ENCODE measurements around the gene HOXB5.
A peak's percentile ranks its signal among the peaks of the same experiment; 100 is the strongest.

HOXB5 gene

DNA sequence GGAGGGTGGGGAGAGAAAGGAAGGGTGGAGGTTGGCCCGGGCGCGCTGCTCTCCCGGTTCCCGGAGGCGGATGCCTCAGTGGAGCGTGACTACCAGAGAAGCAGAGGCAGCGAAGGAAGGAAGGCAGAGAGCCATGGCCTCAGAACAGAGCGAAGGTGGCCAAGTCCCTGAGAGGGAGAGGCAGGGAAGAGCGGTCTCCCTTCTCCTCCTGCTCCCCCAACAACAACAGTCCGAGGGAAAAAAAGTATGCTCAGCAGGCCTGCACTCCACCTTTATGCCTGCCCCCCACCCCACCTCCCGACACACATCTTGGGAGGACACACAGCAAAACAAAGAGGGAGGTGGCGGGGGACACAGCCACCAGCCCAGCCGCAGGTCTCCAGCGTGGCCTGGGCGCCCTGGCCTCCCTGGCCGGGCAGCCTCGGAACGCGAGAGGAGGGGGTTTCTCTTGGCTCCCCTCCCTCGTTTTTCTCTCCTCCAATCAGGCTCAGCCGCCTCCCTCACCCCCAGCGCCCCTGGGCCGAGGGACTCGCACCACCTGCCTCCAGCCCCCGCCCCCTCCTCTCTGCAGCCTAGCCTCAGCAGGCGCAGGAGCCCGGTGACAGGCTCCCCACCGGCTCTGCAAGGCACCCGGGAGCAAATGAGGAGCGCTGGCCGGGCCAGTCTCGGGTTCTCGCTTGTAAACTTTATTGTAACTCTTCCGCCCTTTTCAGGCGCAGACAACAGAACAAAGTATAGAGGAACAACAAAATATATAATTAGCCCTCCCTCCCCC lies 18.3 kb upstream of the HOXB5 start:
- Histone ChIP-seq H3K27me3 (ENCODE audit: control insufficient read depth in 1 of 2, insufficient read depth in 2 of 2, low read length in 2 of 2) (peaks cover 38 to 75% of the 10 kb centered on the region in 2 donors), H3K4me1 (ENCODE audit: insufficient read depth, low read length) (peaks cover 3% of the 10 kb centered on the region), H3K9me3 (ENCODE audit: low read length) (no peaks in the 10 kb centered on the region), H3K36me3 (ENCODE audit: insufficient read depth, low read length) (no peaks in the 10 kb centered on the region), H3K4me3 (ENCODE audit: low read depth in 1 of 2, low read length in 2 of 2) (no peak overlapping the region), H3K9ac (ENCODE audit: low read length) (no peak overlapping the region), H3K27ac (ENCODE audit: low read depth, low read length) (no peak overlapping the region)

DNA sequence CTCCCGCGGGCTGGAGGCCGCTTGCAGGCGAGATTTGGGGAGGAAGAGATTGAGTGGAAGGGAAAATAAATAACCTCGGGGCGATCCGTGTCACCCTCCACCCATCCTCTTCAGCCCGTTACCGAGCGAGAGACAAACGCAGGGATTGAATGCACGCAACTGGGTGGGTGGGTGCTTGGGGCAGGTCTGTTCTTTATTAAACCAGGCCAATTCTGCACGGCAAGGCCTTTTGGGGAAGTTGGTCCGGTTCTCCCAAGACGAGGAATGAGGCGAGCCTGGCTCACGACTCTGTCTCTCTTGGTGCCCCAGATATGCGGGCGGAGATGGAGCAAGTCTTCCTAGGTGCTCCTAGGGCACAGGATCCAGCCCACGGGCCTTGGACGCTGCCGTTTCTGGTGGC lies 17.6 kb upstream of the HOXB5 start:
- Histone ChIP-seq H3K27ac (ENCODE audit: low read depth, low read length) (peak overlapping the region; percentile 57), H3K27me3 (ENCODE audit: control insufficient read depth in 1 of 2, insufficient read depth in 2 of 2, low read length in 2 of 2) (peaks cover 31 to 70% of the 10 kb centered on the region in 2 donors), H3K9ac (ENCODE audit: low read length) (peak overlapping the region; percentile 27), H3K4me3 (ENCODE audit: low read depth in 1 of 2, low read length in 2 of 2) (peak overlapping the region; percentile 51 to 74), H3K36me3 (ENCODE audit: insufficient read depth, low read length) (no peaks in the 10 kb centered on the region), H3K4me1 (ENCODE audit: insufficient read depth, low read length) (peaks cover 3% of the 10 kb centered on the region), H3K9me3 (ENCODE audit: low read length) (no peaks in the 10 kb centered on the region)

DNA sequence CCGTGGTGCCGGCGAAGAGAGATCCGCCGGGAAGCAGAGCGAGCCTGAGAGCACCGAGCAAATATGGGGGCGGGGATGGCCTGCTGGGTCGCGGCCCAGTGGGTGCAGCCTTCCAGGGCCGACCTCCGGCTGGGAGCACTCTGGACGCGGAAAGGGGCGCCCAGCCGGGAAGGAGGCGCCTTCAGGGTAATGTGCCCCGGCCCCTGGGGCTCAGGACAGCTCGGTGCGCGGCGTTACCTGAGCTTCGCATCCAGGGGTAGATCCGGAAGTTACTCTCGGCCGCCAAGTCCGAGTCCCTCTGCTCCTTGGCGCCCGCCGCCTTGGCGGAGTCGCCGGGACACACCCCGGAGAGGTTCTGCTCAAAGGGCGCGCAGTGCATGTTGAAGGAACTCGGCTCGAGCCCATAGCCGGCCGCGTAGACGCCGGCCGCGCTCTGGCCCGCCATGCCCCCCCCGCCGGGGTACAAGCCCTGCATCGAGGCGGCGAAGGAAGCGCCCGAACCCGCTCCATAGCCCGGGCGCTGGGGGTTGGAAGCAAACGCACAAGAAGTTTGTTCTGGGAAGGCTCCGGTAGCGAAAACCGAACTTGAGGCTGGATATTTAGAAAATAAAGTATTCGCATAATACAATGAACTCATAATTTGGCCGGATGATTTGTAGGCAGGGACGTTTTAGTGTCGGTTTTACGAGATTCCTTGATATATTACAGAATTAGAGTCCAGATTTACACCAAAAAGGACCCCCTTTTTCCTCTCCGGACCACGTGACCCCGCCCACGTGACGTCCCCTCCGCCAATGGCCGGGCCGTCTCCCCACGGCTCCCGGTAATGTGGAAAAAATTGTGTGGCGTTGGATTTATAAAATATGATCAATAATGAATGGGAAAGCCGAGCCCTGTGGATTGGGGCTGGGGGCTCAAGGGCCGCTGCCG lies 17.0 kb upstream of the HOXB5 start, which contains the start of gene HOXB7:
HOXB7 (minus strand) TSS at position 736 of the 930 bp plus-strand sequence; CDS start at position 637, 99 bp downstream.
- Histone ChIP-seq H3K27me3 (ENCODE audit: control insufficient read depth in 1 of 2, insufficient read depth in 2 of 2, low read length in 2 of 2) (peaks cover 25 to 63% of the 10 kb centered on the region in 2 donors), H3K9ac (ENCODE audit: low read length) (peak within 1 kb of the TSS; percentile 27), H3K27ac (ENCODE audit: low read depth, low read length) (peak within 1 kb of the TSS; percentile 57), H3K9me3 (ENCODE audit: low read length) (no peaks in the 10 kb centered on the region), H3K36me3 (ENCODE audit: insufficient read depth, low read length) (no peaks in the 10 kb centered on the region), H3K4me1 (ENCODE audit: insufficient read depth, low read length) (peaks cover 4% of the 10 kb centered on the region), H3K4me3 (ENCODE audit: low read depth in 1 of 2, low read length in 2 of 2) (peak within 1 kb of the TSS; percentile 74 to 80)

DNA sequence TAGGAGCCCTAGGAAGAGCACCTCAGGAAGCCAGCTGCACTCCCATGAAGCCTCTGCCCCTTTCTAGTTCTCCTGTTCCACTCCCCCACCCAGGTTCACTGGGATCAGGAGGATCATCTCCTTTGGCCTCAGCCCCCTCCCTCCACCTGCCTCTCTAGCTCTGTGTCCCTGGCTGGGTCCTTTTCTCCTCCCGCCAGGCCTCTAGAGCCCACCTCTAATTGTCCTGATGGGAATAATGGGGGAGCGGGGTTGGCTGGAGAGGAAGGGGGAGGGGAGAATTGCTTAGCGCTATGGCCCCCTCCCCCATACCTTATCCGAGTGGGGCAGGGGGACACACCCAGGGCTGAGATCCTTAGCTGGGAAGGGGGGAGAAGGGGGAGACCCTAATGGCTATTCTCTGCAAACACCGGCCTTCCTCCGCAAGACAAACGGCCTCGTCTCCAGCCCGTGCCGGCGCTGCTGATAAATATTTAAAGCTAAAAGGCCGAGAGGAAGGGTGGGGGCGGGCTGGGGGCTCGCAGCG lies 16.2 kb upstream of the HOXB5 start:
- H3K27ac ChIP-seq (ENCODE audit: low read depth, low read length) = peak overlapping the region; percentile 57
- H3K9ac ChIP-seq (ENCODE audit: low read length) = no peak overlapping the region
- H3K36me3 ChIP-seq (ENCODE audit: insufficient read depth, low read length) = no peaks in the 10 kb centered on the region
- H3K9me3 ChIP-seq (ENCODE audit: low read length) = no peaks in the 10 kb centered on the region
- H3K4me1 ChIP-seq (ENCODE audit: insufficient read depth, low read length) = peaks cover 9% of the 10 kb centered on the region
- H3K27me3 ChIP-seq (ENCODE audit: control insufficient read depth in 1 of 2, insufficient read depth in 2 of 2, low read length in 2 of 2) = peaks cover 17 to 56% of the 10 kb centered on the region in 2 donors
- H3K4me3 ChIP-seq (ENCODE audit: low read depth in 1 of 2, low read length in 2 of 2) = peak overlapping the region; percentile 74 to 80

DNA sequence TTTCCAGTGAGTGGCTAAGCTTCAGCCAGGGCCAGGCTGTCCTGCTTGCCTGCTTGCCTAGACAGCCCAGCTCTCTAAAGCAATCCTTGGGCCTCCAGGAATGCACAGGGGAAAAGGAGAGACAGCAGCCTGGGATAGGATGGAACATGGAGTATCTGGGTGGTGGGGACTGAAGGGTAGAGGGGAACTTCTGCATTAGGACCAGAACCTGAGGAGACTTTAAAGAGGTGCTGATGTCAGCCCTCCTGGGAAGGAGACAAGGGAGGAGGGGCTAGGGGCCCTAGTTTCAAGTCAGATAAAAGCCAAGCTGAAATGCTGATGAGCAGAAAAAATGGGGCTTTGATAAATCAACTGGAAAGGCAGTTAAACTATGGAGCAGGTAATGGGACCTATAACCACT lies 15.5 kb upstream of the HOXB5 start:
- peaks cover 11 to 48% of the 10 kb centered on the region in 2 donors for H3K27me3 ChIP-seq (ENCODE audit: control insufficient read depth in 1 of 2, insufficient read depth in 2 of 2, low read length in 2 of 2)
- H3K4me3 ChIP-seq (ENCODE audit: low read depth in 1 of 2, low read length in 2 of 2) = no peak overlapping the region
- no peak overlapping the region for H3K9ac ChIP-seq (ENCODE audit: low read length)
- H3K27ac ChIP-seq (ENCODE audit: low read depth, low read length) = no peak overlapping the region
- peaks cover 1% of the 10 kb centered on the region for H3K36me3 ChIP-seq (ENCODE audit: insufficient read depth, low read length)
- H3K9me3 ChIP-seq (ENCODE audit: low read length) = no peaks in the 10 kb centered on the region
- peaks cover 9% of the 10 kb centered on the region for H3K4me1 ChIP-seq (ENCODE audit: insufficient read depth, low read length)

DNA sequence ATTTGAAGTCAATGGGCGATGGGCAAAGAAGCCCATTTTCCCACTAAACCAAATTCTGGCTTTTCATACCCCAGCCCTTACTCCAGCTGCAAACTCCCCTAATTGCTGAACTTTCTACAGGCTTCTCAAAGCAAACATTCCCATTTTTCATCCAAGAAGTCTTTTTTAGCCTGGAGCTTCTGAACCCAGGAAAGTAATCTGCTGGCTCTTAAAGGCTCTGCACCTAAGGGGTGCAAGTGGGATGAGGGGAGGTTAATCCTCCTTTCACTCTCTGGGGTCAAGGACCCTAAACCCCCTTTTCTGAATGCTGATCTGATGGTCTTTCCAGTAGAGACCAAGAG lies 14.9 kb upstream of the HOXB5 start:
- Histone ChIP-seq H3K27ac (ENCODE audit: low read depth, low read length) (no peak overlapping the region), H3K9ac (ENCODE audit: low read length) (no peak overlapping the region), H3K4me3 (ENCODE audit: low read depth in 1 of 2, low read length in 2 of 2) (no peak overlapping the region), H3K36me3 (ENCODE audit: insufficient read depth, low read length) (peaks cover 5% of the 10 kb centered on the region), H3K4me1 (ENCODE audit: insufficient read depth, low read length) (peaks cover 9% of the 10 kb centered on the region), H3K27me3 (ENCODE audit: control insufficient read depth in 1 of 2, insufficient read depth in 2 of 2, low read length in 2 of 2) (peaks cover 6 to 43% of the 10 kb centered on the region in 2 donors), H3K9me3 (ENCODE audit: low read length) (no peaks in the 10 kb centered on the region)

DNA sequence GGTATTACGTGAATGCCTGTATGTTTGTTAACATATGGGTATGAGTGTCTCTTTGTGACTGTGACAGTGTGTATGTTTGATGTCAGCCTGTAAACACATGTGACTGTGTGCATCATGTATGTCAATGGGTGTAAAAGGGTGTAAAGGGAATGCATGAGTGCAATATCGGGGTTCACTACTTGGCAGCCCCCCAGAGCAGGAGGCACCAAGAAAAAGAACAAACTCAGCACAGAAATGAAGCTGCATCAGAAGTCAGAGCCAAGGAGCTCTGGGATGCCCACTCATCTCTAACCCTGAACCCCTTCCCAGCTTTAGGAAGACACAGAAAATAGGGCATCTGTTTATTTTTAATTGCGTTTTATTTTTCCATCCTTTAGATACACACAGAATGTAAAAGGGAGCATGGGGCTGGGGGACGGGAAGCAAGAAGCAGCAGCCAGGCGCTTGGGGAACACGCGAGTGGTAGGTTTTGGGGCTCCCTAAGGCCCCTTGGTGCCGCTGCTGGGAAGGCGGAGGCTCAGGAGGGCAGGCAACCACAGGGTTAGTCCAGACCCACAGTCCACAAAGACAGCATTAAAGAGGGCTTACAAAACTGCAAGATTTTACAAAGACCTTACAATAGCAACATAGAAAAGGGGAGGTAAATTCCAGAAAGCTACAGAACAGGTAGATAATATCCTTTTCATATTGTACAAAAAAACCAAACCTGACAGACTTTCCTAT lies 13.5 kb upstream of the HOXB5 start:
- Histone ChIP-seq H3K9me3 (ENCODE audit: low read length) (no peaks in the 10 kb centered on the region), H3K9ac (ENCODE audit: low read length) (no peak overlapping the region), H3K36me3 (ENCODE audit: insufficient read depth, low read length) (peaks cover 5% of the 10 kb centered on the region), H3K27me3 (ENCODE audit: control insufficient read depth in 1 of 2, insufficient read depth in 2 of 2, low read length in 2 of 2) (peaks cover 0 to 31% of the 10 kb centered on the region in 2 donors), H3K4me3 (ENCODE audit: low read depth in 1 of 2, low read length in 2 of 2) (no peak overlapping the region), H3K4me1 (ENCODE audit: insufficient read depth, low read length) (peaks cover 20% of the 10 kb centered on the region), H3K27ac (ENCODE audit: low read depth, low read length) (no peak overlapping the region)

DNA sequence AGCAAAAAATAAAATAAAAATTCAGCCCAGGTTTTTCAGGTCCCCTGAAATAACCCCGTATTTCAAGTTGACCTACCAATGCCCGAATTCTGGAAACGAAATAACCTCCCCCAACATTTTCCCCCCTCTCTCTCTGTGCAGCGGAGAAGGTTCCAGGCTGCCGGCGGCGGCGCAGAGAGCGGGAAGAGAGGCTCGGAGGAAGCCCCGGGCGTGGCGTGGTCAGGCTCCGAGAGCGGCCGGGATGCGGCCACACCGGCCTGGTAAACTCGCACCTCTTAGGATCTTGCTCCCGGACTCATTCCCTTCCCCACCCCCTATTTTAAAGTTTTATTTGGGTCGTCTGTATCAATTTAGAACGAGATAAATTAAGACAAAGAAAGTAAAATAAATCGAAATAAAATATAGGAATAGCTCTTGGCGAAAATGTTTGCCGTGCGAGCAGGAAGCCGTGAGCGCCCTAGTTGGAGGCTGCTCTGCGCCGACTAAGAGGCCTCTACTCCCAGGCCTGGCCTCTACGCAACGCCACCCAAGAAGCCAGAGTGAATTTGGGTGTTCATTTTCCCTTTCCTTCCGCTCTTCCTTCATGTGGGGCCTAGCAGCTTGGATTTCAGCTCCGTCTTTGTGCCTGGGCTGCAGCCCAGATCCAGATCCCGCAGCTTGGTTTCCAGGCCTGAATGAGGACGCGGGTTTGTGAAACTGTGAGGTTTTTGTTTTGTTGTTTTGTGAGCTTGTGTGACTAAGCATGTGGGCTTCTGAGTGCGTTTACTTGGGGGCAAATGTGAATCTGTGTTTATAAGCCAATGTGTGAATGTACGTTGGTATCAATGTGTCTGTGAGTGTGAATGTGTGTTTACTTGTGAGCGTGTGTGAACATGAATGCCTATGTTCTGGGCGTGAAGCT lies 12.7 kb upstream of the HOXB5 start:
- H3K9me3 ChIP-seq (ENCODE audit: low read length) = no peaks in the 10 kb centered on the region
- H3K4me3 ChIP-seq (ENCODE audit: low read depth in 1 of 2, low read length in 2 of 2) = no peak overlapping the region
- H3K27ac ChIP-seq (ENCODE audit: low read depth, low read length) = no peak overlapping the region
- H3K4me1 ChIP-seq (ENCODE audit: insufficient read depth, low read length) = peaks cover 27% of the 10 kb centered on the region
- peaks cover 5% of the 10 kb centered on the region for H3K36me3 ChIP-seq (ENCODE audit: insufficient read depth, low read length)
- no peak overlapping the region for H3K9ac ChIP-seq (ENCODE audit: low read length)
- H3K27me3 ChIP-seq (ENCODE audit: control insufficient read depth in 1 of 2, insufficient read depth in 2 of 2, low read length in 2 of 2) = peaks cover 0 to 23% of the 10 kb centered on the region in 2 donors

DNA sequence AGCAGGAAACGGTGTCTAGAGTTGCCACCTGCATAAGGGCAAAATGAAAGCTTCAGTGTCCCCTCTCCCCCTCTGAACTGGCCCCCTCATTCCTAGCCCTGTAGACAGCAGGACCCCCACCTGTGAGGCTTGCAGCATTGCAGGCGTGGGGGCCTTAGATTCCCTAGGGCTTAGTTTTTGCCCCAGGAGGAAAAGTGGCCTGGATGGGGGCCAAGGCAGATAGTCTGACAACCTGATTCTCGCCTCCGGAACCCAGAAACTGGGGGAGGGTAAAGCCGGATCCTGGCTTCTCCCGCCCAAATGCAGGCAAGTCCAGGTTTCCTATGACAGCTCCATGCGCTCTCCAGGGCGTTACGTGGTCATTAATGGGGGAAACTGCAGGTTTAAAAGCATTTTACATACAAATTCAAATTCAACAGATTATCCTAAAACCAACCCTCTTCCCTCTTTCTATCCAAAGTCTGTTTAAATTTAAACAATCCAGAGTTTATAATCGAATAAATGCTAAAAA lies 11.9 kb upstream of the HOXB5 start:
- Histone ChIP-seq H3K27me3 (ENCODE audit: control insufficient read depth in 1 of 2, insufficient read depth in 2 of 2, low read length in 2 of 2) (peaks cover 0 to 16% of the 10 kb centered on the region in 2 donors), H3K4me3 (ENCODE audit: low read depth in 1 of 2, low read length in 2 of 2) (peak overlapping the region in 1 of 2 donors; percentile 69)

DNA sequence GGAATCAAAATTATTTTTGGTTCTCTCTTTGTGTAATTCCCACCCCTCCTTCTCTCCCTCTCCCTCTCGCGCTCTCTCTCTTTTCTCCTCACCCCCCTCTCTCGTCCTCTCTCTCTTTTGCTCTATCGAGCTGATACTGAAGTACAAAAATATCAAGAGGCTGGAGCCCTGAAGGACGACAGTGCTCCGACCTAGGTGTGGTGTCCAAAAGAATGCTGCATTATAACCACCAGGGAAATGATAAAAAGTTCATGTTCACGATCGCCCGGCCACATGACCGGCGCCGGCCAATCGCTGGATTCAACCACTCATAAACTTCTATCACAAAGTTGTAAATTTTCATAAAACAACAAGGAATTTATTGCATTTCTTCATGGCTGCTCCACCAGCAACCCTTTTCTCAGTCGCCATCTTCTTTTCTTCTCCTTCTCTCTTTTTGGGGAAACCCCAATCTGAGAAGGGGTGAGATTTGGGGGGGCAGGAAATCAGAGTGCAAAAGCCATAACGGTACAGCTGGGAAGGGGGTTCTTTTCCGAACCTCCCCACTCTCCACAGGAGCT lies 11.3 kb upstream of the HOXB5 start, which contains the start of gene HOXB6:
HOXB6 (minus strand) TSS at position 217 of the 560 bp plus-strand sequence. CDS start 6,836 bp downstream, outside the sequence.
- Histone ChIP-seq H3K9ac (ENCODE audit: low read length) (peak within 1 kb of the TSS; percentile 34), H3K9me3 (ENCODE audit: low read length) (no peaks in the 10 kb centered on the region), H3K36me3 (ENCODE audit: insufficient read depth, low read length) (peaks cover 5% of the 10 kb centered on the region), H3K4me1 (ENCODE audit: insufficient read depth, low read length) (peaks cover 41% of the 10 kb centered on the region), H3K27ac (ENCODE audit: low read depth, low read length) (peak within 1 kb of the TSS; percentile 72), H3K27me3 (ENCODE audit: control insufficient read depth in 1 of 2, insufficient read depth in 2 of 2, low read length in 2 of 2) (peaks cover 0 to 10% of the 10 kb centered on the region in 2 donors), H3K4me3 (ENCODE audit: low read depth in 1 of 2, low read length in 2 of 2) (peak within 1 kb of the TSS; percentile 15 to 69)

More for the DNA sequence above, 11.9 kb upstream of the HOXB5 start:
- peaks cover 5% of the 10 kb centered on the region for H3K36me3 ChIP-seq (ENCODE audit: insufficient read depth, low read length)
- H3K9ac ChIP-seq (ENCODE audit: low read length) = peak overlapping the region; percentile 34
- no peaks in the 10 kb centered on the region for H3K9me3 ChIP-seq (ENCODE audit: low read length)
- peaks cover 35% of the 10 kb centered on the region for H3K4me1 ChIP-seq (ENCODE audit: insufficient read depth, low read length)
- H3K27ac ChIP-seq (ENCODE audit: low read depth, low read length) = peak overlapping the region; percentile 62
